CD4-positive, alpha-beta T cell treated with Interleukin-6 for 4 hours (primary cell): ENCODE measurements around the gene GJA9.

ENCODE experiments used
- DNase-seq: peaks from one replicate; pipeline ENCODE4 v3.0.0-alpha.2; 2020; ENCODE audit warnings: mixed read lengths

GJA9 gene

DNA sequence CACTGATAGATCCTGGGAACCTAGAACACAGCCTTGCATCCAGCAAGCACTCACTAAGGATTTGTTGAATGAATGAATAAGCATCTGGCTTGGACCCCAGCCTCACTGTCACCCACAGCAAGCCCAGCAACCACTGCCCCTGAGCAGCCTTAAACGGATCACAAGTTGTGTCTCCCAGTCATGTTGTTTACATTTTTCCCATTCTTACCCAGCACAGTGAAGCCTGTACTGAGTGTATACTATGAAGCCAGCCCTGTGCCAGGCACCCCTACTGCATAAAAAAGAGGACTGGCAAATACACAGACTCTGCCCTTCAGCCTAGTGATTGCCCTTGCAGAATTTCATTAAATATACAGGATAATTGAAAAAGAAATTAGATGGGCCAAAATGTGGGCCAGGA is 52.0 kb downstream of the GJA9 start:
- DNase-seq, result no peak

GRCh38 chr1:38827318-38827717 is 54.1 kb downstream of the GJA9 start:
- no peak for DNase-seq

DNA sequence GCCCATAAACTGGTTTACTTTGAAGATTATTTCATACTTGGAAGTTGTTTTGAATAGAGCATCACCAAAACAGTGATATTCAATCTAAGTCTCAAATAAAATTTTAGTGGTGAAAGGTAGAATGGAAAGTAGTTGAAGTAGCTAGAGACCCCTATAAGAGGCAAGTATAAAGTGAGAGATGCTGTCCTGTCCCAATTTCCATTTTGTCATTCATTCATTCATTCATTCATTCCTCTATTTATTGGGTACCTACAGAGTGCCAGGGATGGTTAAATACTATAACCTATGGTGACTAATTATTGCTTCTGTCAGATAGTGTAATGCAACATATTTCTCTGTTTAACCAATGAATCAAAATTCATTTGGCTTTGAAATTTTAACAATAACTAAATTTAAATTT is 54.5 kb downstream of the GJA9 start:
- DNase-seq, result no peak

GRCh38 chr1:38826262-38826661 is 55.1 kb downstream of the GJA9 start:
- DNase-seq, result no peak
